HL-60 (cell line): Measurements from ENCODE around the gene TLR9.

Source experiments
- GABPA ChIP-seq: IDR thresholded peaks from 2 replicates; pipeline ENCODE4 v1.6.1; 2012; ENCODE audit warnings: low read depth
- POLR2AphosphoS5 ChIP-seq: IDR thresholded peaks from 2 replicates; pipeline ENCODE4 v1.6.1; 2012; ENCODE audit warnings: low read depth
- SPI1 ChIP-seq: IDR thresholded peaks from 2 replicates; pipeline ENCODE4 v1.6.1; 2012; ENCODE audit warnings: low read depth, mild to moderate bottlenecking, borderline replicate concordance
- TF ChIP-seq, protein P1 (sequence below): IDR thresholded peaks from one replicate; pipeline ENCODE4 v1.5.1; 2011; ENCODE audit warnings: low read length, control low read depth, inconsistent platforms; ENCODE audit not compliant: insufficient read depth
- TF ChIP-seq, protein P2 (sequence below): IDR thresholded peaks from 2 replicates; pipeline ENCODE4 v1.6.1; 2012; ENCODE audit warnings: low read depth; ENCODE audit not compliant: insufficient replicate concordance

DNA sequence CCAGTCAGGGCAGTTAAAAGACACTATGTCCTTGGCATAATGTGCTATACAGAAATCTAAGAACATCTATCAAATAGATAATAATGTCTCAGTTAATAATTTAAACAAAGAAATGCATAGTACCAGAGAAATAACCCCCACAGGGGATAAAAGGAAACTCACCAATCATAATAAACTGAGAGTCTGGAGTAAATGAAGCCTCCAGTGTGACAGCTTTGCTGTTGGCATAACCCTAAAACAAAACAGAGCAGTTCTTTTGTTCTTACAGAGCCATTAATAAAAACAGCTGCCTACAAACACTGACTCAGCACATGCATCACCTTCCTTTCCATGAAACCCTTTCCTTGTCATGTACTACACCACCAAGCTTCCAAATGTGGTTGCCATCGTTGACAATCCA is 33.6 kb upstream of the TLR9 start:
- TF ChIP-seq, protein P1, sequence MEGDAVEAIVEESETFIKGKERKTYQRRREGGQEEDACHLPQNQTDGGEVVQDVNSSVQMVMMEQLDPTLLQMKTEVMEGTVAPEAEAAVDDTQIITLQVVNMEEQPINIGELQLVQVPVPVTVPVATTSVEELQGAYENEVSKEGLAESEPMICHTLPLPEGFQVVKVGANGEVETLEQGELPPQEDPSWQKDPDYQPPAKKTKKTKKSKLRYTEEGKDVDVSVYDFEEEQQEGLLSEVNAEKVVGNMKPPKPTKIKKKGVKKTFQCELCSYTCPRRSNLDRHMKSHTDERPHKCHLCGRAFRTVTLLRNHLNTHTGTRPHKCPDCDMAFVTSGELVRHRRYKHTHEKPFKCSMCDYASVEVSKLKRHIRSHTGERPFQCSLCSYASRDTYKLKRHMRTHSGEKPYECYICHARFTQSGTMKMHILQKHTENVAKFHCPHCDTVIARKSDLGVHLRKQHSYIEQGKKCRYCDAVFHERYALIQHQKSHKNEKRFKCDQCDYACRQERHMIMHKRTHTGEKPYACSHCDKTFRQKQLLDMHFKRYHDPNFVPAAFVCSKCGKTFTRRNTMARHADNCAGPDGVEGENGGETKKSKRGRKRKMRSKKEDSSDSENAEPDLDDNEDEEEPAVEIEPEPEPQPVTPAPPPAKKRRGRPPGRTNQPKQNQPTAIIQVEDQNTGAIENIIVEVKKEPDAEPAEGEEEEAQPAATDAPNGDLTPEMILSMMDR = no peak
- TF ChIP-seq POLR2AphosphoS5 = no peak
- TF ChIP-seq, protein P2, sequence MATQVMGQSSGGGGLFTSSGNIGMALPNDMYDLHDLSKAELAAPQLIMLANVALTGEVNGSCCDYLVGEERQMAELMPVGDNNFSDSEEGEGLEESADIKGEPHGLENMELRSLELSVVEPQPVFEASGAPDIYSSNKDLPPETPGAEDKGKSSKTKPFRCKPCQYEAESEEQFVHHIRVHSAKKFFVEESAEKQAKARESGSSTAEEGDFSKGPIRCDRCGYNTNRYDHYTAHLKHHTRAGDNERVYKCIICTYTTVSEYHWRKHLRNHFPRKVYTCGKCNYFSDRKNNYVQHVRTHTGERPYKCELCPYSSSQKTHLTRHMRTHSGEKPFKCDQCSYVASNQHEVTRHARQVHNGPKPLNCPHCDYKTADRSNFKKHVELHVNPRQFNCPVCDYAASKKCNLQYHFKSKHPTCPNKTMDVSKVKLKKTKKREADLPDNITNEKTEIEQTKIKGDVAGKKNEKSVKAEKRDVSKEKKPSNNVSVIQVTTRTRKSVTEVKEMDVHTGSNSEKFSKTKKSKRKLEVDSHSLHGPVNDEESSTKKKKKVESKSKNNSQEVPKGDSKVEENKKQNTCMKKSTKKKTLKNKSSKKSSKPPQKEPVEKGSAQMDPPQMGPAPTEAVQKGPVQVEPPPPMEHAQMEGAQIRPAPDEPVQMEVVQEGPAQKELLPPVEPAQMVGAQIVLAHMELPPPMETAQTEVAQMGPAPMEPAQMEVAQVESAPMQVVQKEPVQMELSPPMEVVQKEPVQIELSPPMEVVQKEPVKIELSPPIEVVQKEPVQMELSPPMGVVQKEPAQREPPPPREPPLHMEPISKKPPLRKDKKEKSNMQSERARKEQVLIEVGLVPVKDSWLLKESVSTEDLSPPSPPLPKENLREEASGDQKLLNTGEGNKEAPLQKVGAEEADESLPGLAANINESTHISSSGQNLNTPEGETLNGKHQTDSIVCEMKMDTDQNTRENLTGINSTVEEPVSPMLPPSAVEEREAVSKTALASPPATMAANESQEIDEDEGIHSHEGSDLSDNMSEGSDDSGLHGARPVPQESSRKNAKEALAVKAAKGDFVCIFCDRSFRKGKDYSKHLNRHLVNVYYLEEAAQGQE = no peak
- TF ChIP-seq GABPA = no peak
- no peak for TF ChIP-seq SPI1
